Stimulated activated naive B cell treated with anti-CD40 and anti-IgM and Interleukin-4, amounts not matched to agents 10 μg/mL and 1 μg/mL and 100 μg/mL, for 72 hours (primary cell): ENCODE measurements around the gene IL4I1.

Experiments
- ATAC-seq, 2 donors: fragments of 150-1000 bp; cut with Tn5 transposase; replicated peaks; 2 replicates each; pipeline ENCODE4 v1.10.0; 2021; ENCODE audit warnings: moderate library complexity in 1 of 2
- DNase-seq: peaks from one replicate; pipeline ENCODE4 v3.0.0; 2021
- H3K27ac Mint-ChIP-seq: one replicate; pipeline ENCODE4 v1.8.0; 2022; ENCODE audit warnings: mild to moderate bottlenecking, mixed read lengths
- H3K27me3 Mint-ChIP-seq, 2 donors: one replicate each; pipeline ENCODE4 v1.8.0; 2022; ENCODE audit warnings: mixed read lengths in 2 of 2
- H3K36me3 Mint-ChIP-seq, 2 donors: one replicate each; pipeline ENCODE4 v1.8.0; 2022; ENCODE audit warnings: mixed read lengths in 2 of 2, mild to moderate bottlenecking in 1 of 2
- H3K4me1 Mint-ChIP-seq, 2 donors: one replicate each; pipeline ENCODE4 v1.8.0; 2022; ENCODE audit warnings: mixed read lengths in 2 of 2, mild to moderate bottlenecking in 1 of 2
- H3K4me3 Mint-ChIP-seq, 2 donors: one replicate each; pipeline ENCODE4 v1.8.0; 2022; ENCODE audit warnings: mild to moderate bottlenecking in 2 of 2, mixed read lengths in 2 of 2, moderate library complexity in 1 of 2
- H3K9me3 Mint-ChIP-seq, 2 donors: one replicate each; pipeline ENCODE4 v1.8.0; 2022; ENCODE audit warnings: mixed read lengths in 2 of 2, mild to moderate bottlenecking in 1 of 2

IL4I1 gene

DNA sequence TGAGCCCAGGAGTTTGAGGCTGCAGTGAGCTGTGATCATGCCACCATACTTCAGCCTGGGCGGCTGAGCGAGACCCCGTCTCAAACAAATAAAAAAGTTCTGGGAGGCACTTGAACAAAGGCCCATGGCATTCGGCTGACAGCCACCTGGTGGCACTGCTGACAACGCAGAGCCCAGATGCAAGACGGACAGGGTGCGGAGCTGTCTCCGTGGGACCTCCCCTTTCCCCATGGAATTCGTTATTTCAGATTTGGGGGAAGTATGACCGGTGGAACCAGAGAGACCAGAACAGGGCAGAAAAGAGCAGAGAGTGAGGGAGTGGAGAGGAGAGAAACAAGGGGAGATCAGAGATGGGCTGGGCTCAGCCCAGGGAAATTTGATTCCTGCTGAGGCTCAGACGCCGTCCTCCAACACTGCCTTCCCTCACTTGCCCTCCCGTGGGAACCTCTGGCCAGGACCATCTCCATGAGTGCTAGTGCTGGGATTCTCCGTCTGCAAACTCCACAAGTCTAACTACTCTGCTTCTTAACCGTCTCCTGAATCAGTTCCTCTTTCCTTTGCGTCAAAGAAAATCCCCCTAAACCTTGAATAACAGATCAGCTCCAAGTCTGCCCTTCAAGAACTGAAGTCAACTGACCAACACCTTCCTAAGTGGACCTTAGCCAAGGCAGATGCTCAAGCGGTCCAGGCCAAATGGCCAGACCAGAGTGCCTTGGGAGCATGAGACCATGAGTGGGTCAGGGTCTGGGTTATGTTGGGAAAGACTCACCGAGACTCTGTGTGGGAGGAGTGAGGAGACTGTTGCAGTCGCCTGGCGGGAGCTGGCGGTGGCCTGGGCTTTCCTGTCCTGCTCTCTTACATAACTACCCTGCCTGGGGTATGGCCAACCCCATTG, 20.4 kb upstream of the IL4I1 start:
- DNase-seq = no peak
- peak; percentile 55 to 74 for ATAC-seq
- peaks cover 76 to 83% of the 10 kb centered on the region in 2 donors for H3K36me3 Mint-ChIP-seq

GRCh38 chr19:49915271-49915670, 18.6 kb upstream of the IL4I1 start:
- Mint-ChIP-seq H3K27ac (peak overlapping the region; percentile 84), H3K4me3 (peak overlapping the region; percentile 25 to 67), H3K4me1 (peaks cover 68 to 94% of the 10 kb centered on the region in 2 donors), H3K27me3 (no peaks in the 10 kb centered on the region), H3K9me3 (peaks cover 4 to 7% of the 10 kb centered on the region in 2 donors), H3K36me3 (peaks cover 68 to 78% of the 10 kb centered on the region in 2 donors)
- ATAC-seq (no peak), DNase-seq (no peak)

More for the DNA sequence above, 20.4 kb upstream of the IL4I1 start:
- H3K27ac Mint-ChIP-seq = peak overlapping the region; percentile 88
- peak overlapping the region; percentile 45 to 69 for H3K4me3 Mint-ChIP-seq
- peaks cover 72 to 94% of the 10 kb centered on the region in 2 donors for H3K4me1 Mint-ChIP-seq
- H3K9me3 Mint-ChIP-seq = peaks cover 4 to 7% of the 10 kb centered on the region in 2 donors
- H3K27me3 Mint-ChIP-seq = no peaks in the 10 kb centered on the region

- H3K4me1 Mint-ChIP-seq = peaks cover 73 to 98% of the 10 kb centered on the region in 2 donors
- peak overlapping the region; percentile 72 to 75 for H3K4me3 Mint-ChIP-seq
- ATAC-seq (no peak), DNase-seq (no peak)
- peaks cover 71 to 84% of the 10 kb centered on the region in 2 donors for H3K36me3 Mint-ChIP-seq
- peak overlapping the region; percentile 96 for H3K27ac Mint-ChIP-seq
- H3K9me3 Mint-ChIP-seq = peaks cover 4 to 7% of the 10 kb centered on the region in 2 donors
- no peaks in the 10 kb centered on the region for H3K27me3 Mint-ChIP-seq
Observed at GRCh38 chr19:49913720-49914119, 17.0 kb upstream of the IL4I1 start.

- ATAC-seq = no peak
- Mint-ChIP-seq H3K4me1 (peaks cover 74 to 98% of the 10 kb centered on the region in 2 donors), H3K4me3 (peak overlapping the region; percentile 57 to 75), H3K36me3 (peaks cover 74 to 84% of the 10 kb centered on the region in 2 donors), H3K27me3 (no peaks in the 10 kb centered on the region), H3K9me3 (peaks cover 4 to 7% of the 10 kb centered on the region in 2 donors), H3K27ac (peak overlapping the region; percentile 96)
- DNase-seq = no peak
Observed at GRCh38 chr19:49912965-49913685, 16.4 kb upstream of the IL4I1 start.

- ATAC-seq = peak; percentile 83 to 86
- Mint-ChIP-seq H3K27me3 (no peaks in the 10 kb centered on the region), H3K36me3 (peaks cover 77 to 86% of the 10 kb centered on the region in 2 donors), H3K9me3 (peaks cover 4 to 7% of the 10 kb centered on the region in 2 donors), H3K4me3 (peak overlapping the region; percentile 75), H3K27ac (peak overlapping the region; percentile 96), H3K4me1 (peaks cover 75 to 98% of the 10 kb centered on the region in 2 donors)
- peak; percentile 73 for DNase-seq
Observed at GRCh38 chr19:49911381-49912145, 14.9 kb upstream of the IL4I1 start.

- H3K4me1 Mint-ChIP-seq = peaks cover 78 to 100% of the 10 kb centered on the region in 2 donors
- H3K36me3 Mint-ChIP-seq = peaks cover 80 to 90% of the 10 kb centered on the region in 2 donors
- peaks cover 0 to 4% of the 10 kb centered on the region in 2 donors for H3K9me3 Mint-ChIP-seq
- H3K27ac Mint-ChIP-seq = peak overlapping the region; percentile 89
- H3K4me3 Mint-ChIP-seq = no peak overlapping the region
- no peaks in the 10 kb centered on the region for H3K27me3 Mint-ChIP-seq
- DNase-seq = no peak
- ATAC-seq = no peak
Observed at GRCh38 chr19:49910179-49910578, 13.5 kb upstream of the IL4I1 start.

DNA sequence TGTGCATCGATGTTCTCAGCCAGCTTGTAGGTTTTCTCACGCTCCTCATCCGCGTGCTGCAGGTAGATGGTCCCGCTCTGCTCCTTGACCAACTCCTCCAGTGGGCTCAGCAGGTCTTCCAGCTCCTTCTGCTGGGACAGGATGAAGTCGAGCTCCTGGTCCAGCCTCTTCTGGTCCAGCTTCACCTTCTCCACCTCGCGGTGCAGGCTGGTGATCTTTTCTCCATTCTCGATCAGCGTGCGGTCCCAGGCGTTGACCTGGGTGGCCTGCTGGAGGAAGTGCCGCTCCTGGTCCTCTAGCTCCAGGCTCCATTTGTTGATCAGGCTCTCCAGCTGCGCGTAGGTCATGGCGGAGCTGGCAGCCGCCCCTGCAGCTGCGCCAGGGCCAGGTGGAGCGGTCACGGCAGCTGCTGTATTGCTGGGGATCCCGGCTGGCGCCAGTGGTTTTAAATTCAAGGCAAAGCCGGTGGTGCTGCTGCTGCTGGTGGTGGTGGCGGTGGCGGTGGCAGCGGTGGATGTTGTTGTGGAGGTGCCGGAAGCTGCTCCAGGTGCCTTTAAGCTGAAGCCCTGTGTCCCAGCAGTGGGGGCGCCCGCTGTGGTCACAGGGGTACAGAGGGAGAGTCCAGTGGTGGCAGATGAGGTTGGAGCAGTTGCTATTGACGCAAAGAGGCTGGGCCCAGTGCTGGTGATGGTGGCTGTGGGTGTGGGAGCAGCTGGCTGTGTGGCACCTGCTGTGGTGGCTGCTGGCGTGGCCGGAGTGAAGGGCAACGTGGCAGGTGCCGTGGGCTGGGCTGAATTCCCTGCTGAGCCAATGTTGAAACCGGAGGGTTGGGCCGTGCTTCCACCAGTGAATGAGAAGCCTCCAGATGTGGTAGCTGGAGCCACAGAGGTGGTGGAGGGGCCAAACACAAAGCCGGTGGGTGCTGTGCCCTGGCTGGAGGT, 12.1 kb upstream of the IL4I1 start:
- ATAC-seq (no peak), DNase-seq (no peak)
- H3K9me3 Mint-ChIP-seq = peaks cover 0 to 4% of the 10 kb centered on the region in 2 donors
- no peaks in the 10 kb centered on the region for H3K27me3 Mint-ChIP-seq
- peaks cover 70 to 95% of the 10 kb centered on the region in 2 donors for H3K4me1 Mint-ChIP-seq
- H3K4me3 Mint-ChIP-seq = peak overlapping the region; percentile 39 to 50
- H3K27ac Mint-ChIP-seq = peak overlapping the region; percentile 71
- H3K36me3 Mint-ChIP-seq = peaks cover 69 to 77% of the 10 kb centered on the region in 2 donors

GRCh38 chr19:49907745-49908446, 11.2 kb upstream of the IL4I1 start:
- ATAC-seq (peak; percentile 3 to 9), DNase-seq (no peak)
- Mint-ChIP-seq H3K36me3 (peaks cover 61 to 69% of the 10 kb centered on the region in 2 donors), H3K27ac (peak overlapping the region; percentile 94), H3K4me3 (peak overlapping the region; percentile 39 to 50), H3K9me3 (peaks cover 0 to 3% of the 10 kb centered on the region in 2 donors), H3K27me3 (no peaks in the 10 kb centered on the region), H3K4me1 (peaks cover 67 to 95% of the 10 kb centered on the region in 2 donors)

GRCh38 chr19:49906879-49907564, 10.3 kb upstream of the IL4I1 start:
- ATAC-seq (peak; percentile 2 to 5), DNase-seq (no peak)
- Mint-ChIP-seq H3K36me3 (peaks cover 54 to 63% of the 10 kb centered on the region in 2 donors), H3K9me3 (no peaks in the 10 kb centered on the region), H3K27me3 (no peaks in the 10 kb centered on the region), H3K4me1 (peaks cover 61 to 95% of the 10 kb centered on the region in 2 donors), H3K4me3 (peak overlapping the region; percentile 39 to 50), H3K27ac (peak overlapping the region; percentile 94)

DNA sequence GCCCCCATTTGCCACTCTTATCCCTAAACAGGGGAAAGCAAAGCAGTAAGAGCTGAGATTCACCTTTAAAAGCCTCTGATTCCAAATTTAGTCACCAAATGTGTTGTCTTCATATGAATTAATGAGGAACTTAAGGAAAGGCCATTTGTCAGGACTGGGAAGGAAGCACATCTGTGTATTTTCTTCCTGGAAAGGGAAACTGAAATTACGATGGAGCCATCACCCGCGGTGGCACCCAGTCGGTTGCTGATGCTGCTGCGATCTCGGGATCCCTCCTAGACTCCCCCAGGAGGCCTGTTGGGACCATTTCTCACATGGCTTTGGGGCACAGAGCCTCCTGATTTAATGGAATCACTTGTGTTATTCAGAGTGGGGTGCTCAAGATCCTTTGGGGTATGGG, 7.4 kb upstream of the IL4I1 start:
- Mint-ChIP-seq H3K27ac (peak overlapping the region; percentile 77), H3K4me1 (peaks cover 55 to 92% of the 10 kb centered on the region in 2 donors), H3K9me3 (no peaks in the 10 kb centered on the region), H3K36me3 (peaks cover 38 to 47% of the 10 kb centered on the region in 2 donors), H3K27me3 (no peaks in the 10 kb centered on the region), H3K4me3 (peak overlapping the region; percentile 41 to 51)
- DNase-seq (no peak), ATAC-seq (no peak)

DNA sequence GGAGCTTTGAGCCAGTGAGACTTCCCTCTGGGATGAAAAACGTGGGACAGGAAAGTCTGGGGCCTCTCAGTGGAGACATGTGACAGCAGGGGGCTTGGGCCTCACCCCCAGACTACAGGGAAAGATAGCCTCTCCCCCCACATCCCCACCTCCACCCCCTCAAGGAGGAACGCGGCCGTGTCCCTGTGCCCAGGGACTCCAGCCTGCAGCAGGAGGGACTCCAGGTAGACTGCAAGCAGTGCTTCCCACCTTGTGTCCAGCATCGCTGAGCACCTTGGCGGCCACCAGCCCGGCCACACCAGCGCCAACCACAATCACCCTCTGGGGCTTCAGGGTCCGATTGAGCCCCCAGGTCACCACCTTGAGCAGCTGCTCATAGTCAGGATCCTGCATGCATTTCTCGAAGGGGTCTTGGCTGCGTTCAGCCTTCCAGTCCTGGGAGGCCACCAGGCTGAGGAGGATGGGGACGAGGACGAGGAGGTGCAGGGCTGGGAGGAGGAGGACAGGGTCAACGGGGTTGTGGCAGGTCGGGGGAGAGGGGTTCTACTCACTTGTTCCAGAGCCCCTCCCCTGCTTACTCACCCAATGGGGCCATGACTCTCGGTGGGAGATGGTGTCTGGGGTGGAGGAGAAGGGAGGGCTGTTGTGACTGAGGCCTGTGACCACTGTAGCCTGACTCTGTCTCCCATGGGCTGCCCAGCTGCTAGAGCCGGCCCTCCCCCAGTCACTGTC, 955 bp downstream of the IL4I1 start:
- peaks cover 54 to 70% of the 10 kb centered on the region in 2 donors for H3K36me3 Mint-ChIP-seq
- peaks cover 8 to 19% of the 10 kb centered on the region in 2 donors for H3K9me3 Mint-ChIP-seq
- peak overlapping the region; percentile 95 to 99 for H3K4me3 Mint-ChIP-seq
- DNase-seq (no peak), ATAC-seq (peak in 1 of 2 donors; percentile 8)
- peaks cover 52 to 85% of the 10 kb centered on the region in 2 donors for H3K4me1 Mint-ChIP-seq
- no peaks in the 10 kb centered on the region for H3K27me3 Mint-ChIP-seq
- peak overlapping the region; percentile 98 for H3K27ac Mint-ChIP-seq
